HG02870 (cell line): ENCODE results near the gene CCDC186.

Experiments used
- ATAC-seq: cut with Tn5 transposase; IDR thresholded peaks from one replicate; pipeline ENCODE4 v1.9.1; 2021; ENCODE audit warnings: mild to moderate bottlenecking, moderate library complexity; ENCODE audit not compliant: unreplicated experiment

Gene CCDC186

DNA sequence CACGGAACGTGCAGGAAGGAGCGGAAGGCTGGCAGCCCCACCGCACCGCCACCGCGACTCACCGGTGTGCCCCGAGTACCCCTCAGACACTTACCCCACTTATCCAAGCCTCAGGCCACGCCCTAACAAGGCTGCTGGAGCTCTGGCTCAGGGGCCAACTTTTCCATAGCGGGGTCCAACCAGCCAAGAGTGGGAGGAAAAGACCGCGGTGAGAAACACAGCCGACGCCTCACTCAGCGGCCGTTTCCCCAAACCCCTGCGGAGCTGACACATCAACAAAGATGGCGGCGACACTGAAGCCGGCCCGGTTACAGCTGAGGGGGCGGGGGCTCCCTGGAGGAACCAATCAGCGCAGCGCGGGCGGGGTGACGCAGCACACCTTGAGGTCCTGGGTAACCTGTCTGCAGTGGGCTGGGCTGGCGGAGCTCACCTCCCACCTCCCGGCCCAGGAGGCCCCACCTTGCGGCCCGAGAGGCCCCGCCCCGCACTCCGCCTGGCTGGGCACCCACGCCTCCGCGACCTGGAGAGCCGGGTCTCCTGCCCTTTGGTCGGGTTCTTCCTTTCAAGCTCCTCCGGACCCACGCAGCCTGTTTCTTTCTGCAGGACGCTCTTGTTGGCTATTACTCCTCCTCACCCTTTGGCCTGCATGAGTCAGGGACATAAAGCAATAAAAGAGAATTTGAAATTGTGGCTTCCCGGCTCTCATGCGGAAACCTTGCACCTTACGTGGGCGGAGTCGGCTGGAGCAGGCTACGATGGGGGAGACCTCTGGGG is at the start of gene CCDC186:
Gene CCDC186 (minus strand): TSS at position 283 of the 774 bp plus-strand sequence. CDS start 10,935 bp downstream, outside the sequence.
- ATAC-seq, result peak; percentile 99

- no peak for ATAC-seq
Measured at GRCh38 chr10:114223066-114223465, 49.1 kb upstream of the CCDC186 start.

- no peak for ATAC-seq
Measured at GRCh38 chr10:114221235-114221634, 47.2 kb upstream of the CCDC186 start.

- no peak for ATAC-seq
Measured at GRCh38 chr10:114220281-114220680, 46.3 kb upstream of the CCDC186 start.

DNA sequence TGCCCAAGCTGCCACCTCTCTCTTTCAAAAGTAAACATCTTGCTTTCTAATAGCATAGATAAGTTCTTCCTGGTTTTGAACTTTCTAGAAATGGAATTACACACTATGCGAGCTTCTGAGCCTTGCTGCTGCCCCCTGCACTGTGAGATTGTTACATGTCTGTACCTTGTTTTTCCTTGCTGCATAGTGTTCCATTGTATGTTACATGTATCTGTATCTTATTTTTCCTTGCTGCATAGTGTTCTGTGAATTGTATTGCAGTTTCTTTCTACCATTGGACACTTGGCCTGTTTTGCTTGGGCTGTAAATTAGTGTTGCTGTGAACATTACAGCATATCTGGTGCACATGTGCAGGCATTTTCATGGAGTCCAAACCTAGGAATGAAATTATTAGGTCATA is 41.0 kb upstream of the CCDC186 start:
- ATAC-seq, result no peak

GRCh38 chr10:114212153-114212552 is 38.1 kb upstream of the CCDC186 start:
- ATAC-seq, result no peak

- no peak for ATAC-seq
Measured at GRCh38 chr10:114208351-114208750, 34.3 kb upstream of the CCDC186 start.

GRCh38 chr10:114207349-114207748 is 33.3 kb upstream of the CCDC186 start:
- ATAC-seq, result peak; percentile 76

GRCh38 chr10:114206902-114207301 is 32.9 kb upstream of the CCDC186 start:
- ATAC-seq, result no peak

DNA sequence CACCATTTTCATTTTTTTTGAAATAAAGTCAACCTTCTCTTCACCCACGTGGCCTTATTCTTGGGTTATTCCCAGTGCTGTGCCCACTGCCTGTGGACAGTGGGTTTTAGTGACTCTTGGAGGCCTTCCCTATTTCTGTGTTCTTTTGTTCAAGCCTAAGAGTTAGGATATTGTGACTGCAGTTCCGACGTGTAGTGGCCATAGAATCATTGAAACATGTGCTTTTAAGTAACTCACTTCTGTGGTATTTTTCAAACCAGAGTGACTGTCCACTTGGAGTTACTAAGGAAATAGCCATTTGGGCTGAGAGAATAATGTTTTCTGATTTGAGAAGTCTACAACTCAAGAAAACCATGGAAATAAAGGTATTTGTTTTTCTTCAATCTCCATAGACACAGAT is 28.8 kb upstream of the CCDC186 start:
- no peak for ATAC-seq

DNA sequence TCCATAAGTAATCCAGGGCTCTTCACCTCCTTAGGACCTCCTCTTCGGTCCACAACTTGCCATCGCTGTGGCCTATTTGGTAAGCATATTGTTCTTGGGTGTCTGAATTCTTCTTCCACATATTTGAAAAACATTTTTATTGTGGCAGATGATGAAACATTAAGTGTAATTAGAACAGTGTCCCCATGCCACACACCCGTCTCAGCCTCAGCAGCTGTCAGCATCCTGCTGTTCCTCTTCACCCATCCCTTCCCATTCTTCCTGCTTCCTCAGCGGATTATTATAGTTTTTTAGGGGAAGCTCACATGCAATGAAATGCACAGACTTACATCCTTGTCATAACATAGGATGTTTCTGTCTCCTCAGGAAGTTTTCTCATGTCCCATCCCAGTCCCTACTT is 25.2 kb upstream of the CCDC186 start:
- ATAC-seq, result no peak

DNA sequence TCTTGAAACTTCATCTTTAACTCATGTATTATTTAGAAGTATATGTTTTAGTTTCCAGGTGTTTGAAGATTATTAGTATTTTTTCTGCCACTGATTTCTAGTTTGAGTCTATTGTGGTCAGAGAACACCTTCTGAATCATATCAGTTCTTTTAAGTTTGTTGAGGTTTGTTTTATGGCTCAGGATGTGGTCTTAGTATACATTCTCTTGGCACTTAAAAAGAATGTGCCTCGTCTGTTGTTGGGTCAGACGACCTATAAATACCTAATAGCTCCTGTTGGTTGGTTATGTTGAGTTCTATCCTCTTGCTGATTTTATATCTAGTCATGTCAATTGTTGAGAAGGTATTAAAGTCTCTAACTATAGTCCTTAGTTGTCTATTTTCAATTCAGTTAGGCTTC is 21.1 kb upstream of the CCDC186 start:
- ATAC-seq, result peak; percentile 98

DNA sequence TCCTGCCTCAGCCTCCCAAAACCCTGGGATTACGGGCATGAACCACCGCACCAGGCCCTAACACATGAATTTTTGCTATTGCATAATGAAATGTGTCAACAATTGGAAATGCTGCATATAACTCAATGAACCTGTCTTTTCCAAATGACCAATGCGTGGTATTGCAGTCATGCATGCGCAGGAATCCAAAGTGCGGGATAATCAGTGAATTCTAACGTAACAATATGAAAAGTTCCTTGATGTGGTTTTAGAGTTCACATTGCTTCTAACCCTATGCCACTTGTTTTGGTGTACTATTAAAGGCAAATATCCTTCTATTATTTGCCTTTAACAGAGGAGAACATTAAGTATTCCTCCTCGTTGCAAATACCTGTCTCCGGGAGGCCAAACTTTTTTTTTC is 15.7 kb upstream of the CCDC186 start:
- ATAC-seq, result no peak

GRCh38 chr10:114188900-114189299 is 14.9 kb upstream of the CCDC186 start:
- ATAC-seq, result no peak

- peak; percentile 66 for ATAC-seq
Measured at GRCh38 chr10:114188001-114188400, 14.0 kb upstream of the CCDC186 start.

- no peak for ATAC-seq
Measured at GRCh38 chr10:114184276-114184675, 10.3 kb upstream of the CCDC186 start.

DNA sequence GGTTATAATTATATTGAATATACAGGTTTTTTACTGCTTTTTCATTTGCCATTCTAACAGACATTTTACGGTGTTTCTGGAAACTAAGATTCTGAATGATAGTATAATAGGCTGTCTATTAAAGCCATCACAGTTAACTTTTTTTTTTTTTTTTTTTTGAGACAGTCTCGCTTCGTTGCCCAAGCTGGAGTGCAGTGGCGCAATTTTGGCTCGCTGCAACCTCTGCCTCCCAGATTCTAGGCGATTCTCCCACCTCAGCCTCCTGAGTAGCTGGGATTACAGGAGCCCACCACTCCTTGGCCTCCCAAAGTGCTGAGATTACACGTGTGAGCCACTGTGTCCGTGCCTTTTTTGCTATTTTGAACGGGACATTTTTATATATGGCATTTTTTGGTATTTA is 9.6 kb upstream of the CCDC186 start:
- no peak for ATAC-seq

DNA sequence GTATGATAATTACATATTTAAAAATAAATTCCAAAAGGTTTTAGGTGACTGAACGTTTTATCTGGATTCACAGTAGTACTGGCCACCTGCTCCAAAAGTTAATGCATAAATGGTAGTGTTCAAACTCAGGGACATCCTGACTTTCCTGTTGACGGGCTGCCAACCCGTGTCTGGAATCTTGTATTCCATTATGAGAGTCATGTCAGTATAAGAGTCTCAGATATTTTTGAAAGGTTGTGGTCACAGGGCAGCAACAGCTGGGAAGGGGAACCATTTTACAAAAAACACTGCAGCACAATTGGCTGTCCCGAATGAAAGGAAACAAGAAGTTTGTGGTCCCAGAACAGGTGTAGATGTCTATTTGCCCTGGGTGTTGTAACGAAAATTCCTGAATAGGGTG is 8.0 kb upstream of the CCDC186 start:
- ATAC-seq, result no peak

- no peak for ATAC-seq
Measured at GRCh38 chr10:114180937-114181336, 6.9 kb upstream of the CCDC186 start.

- ATAC-seq, result no peak
Measured at GRCh38 chr10:114179747-114180146, 5.7 kb upstream of the CCDC186 start.

DNA sequence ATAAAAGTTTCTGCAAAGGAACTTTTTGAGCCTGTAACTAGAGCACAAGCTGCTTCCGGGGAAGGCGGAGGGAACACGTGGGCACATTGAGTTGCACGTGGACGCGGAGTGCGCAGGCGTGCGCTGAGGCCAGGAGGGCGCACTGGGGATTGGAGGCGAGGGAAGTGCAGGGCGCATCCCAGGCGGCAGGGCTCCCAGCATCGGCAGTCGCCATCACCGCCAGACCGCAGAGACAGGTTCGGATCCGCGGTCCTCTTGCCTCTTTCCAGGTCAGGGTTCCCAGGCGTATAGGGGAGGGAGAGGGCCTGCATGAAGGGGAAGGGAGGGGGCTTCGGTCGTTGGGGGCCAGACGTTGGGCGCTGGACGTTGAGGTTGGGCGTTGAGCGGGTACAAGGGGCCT is 5.1 kb upstream of the CCDC186 start, which contains the start of gene TDRD1:
Gene TDRD1 (plus strand): TSS at position 206 of the 400 bp plus-strand sequence. CDS start 8,479 bp downstream, outside the sequence.
- ATAC-seq, result no peak

DNA sequence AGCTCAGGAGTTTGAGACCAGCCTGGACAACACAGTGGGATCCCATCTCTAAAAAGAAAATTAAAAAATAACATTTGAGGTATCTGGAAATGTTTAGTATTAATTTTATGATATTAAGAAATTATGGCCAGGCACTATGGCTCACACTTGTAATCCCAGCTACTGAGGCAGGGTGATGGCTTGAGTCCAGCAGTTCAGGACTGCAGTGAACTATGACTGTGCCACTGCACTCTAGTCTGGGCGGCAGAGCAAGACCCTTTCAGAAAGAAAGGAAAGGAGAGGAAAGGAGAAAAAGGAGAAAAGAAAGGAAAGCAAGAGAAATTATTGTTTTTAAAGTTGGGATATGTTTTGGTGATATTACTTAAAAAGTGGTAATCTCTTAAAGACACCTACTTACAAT is 2.5 kb upstream of the CCDC186 start:
- ATAC-seq, result no peak

DNA sequence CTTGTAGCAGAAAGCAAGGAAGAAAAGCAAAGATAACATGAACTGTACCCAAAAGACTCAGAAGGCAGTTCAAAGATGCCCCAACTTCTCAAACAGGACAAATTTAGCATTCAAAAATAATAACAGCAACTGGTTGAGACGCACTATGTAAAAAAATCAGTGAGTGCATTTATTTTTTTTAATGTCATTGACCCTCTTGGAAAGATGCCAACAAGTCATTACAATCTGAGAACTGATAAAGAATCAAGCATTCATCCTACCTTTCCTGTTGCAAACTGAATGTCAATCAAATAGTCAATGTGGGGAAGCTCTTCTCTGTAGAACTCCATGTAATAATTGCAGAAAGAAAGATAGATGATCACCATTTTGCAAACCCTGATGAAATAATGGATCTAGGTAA is 1.7 kb upstream of the CCDC186 start:
- ATAC-seq, result no peak
